COR-L47 (cell line): Measurements from ENCODE around the gene OR4D1.
A peak's percentile ranks its signal among the peaks of the same experiment; 100 is the strongest.

ENCODE experiments used
- DNase-seq: peaks from one replicate; lab custom pipeline; 2025; lab: John Stamatoyannopoulos, UW

The OR4D1 gene

GRCh38 chr17:58153671-58154070 lies 5.5 kb downstream of the OR4D1 start:
- DNase-seq: no peak

DNA sequence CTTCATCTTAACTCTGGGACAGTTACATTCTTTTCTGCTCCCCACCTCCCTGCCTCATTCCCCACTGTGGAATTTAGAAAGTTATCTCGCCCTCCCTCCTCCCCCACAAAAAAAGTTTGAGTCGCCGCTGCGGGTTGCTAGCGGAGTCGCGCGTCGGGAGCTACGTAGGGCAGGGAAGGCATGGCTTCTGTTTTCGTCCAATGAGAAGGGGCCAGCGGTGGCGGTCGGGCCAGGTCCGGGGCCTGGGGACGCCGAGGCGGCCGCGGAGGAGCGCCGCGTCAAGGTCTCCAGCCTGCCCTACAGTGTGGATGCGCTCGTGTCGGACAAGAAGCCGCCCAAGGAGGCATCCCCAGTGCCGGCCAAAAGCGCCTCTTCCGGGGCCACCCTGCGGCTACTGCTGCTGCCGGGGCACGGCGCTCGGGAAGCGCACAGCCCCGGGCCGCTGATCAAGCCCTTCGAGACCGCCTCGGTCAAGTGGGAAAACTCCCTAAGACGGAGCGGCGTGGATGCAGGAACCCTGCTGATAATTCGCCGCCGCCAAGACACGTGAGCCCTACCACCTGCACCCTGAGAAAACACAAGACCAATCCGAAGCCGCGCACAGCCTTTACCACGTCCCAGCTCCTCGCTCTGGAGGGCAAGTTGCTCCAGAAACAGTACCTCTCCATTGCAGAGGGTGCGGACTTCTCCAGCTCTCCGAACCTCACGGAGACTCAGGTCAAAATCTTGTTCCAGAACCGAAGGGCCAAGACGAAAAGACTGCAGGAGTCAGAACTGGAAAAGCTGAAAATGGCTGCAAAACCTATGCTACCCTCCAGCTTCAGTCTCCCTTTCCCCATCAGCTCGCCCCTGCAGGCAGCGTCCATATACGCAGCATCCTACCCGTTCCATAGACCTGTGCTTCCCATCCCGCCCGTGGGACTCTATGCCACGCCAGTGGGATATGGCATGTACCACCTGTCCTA lies 8.9 kb downstream of the OR4D1 start:
- DNase-seq: no peak

- DNase-seq: no peak
These were observed 10.0 kb downstream of the OR4D1 start for GRCh38 chr17:58158181-58158580.

GRCh38 chr17:58161566-58161965 lies 13.4 kb downstream of the OR4D1 start:
- DNase-seq: no peak

GRCh38 chr17:58165981-58166380 lies 17.8 kb downstream of the OR4D1 start:
- no peak for DNase-seq

DNA sequence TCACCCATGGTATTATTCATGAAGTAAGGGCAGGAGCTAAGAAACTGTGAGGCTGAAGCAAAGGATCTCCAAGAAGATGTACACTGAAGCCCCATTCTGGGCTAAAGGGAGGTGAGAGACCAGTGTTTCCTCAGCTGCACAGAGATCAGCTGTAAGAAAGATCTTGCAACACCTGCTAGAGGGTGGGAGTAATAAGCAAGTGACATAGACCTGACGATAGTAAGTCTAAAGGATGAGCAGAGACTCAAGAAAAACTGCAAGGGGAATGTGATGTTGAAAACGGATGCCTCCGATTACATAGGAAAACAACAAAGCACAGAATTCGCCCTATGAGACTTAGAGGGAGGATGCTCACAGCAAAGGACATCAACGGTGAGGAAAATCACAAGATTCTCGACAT lies 18.5 kb downstream of the OR4D1 start, which contains the start of gene OR4D2:
OR4D2 (plus strand) TSS at position 301 of the 400 bp plus-strand sequence. CDS start 2,674 bp downstream, outside the sequence.
- no peak for DNase-seq

- DNase-seq: no peak
These were observed 22.4 kb downstream of the OR4D1 start for GRCh38 chr17:58170622-58171021.

DNA sequence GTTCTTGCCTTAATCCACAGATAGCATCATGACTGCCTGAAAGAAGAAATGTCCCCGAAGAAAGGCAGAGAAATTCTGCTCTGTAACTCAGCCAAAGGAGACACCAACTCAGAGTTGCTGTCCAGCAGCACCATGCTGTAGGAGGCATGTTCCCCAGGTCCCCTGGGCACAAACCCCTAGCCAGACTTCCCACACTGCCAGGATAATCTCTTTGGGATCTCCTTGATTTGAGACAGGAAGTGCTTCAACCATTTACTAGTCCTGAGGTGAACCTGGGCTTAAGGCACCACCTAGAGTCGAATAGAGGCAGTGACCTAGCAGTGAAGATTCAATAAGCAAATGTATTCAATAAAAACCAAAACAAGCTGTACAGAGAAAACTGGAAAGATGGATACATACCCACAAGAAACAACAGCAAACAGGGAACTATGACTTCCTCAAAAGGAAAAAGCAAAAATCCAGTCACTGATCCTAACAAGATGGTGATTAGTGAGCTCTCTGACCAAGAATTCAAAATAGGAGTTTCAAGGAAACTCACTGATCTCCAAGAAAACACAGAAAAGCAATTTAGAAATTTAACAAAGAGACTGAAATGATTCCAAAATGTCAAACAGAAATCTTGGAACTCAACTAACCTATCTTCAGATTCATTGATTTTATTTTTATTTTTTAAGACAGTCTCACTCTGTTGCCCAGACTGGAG lies 24.3 kb downstream of the OR4D1 start:
- peak; percentile 2 for DNase-seq

GRCh38 chr17:58174871-58175270 lies 26.7 kb downstream of the OR4D1 start:
- no peak for DNase-seq

DNA sequence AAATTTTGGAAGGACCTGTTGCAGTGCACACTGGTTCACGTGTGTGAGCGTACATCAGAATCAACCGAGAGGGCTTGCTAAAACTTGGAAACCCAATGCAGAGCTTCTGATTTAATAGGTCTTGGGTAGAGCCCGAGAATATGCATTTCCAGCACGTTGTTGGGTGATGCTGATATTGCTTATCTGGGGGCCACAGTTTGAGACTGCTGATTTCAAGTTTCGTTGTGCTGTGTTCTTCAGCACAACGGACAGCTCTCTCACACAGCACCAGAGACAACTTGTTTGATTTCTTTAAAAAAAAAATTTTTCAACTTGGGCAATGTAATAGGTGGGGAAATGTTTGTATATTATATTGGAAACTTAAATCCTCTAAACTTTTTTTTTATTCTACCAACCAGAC lies 28.0 kb downstream of the OR4D1 start:
- DNase-seq: no peak

DNA sequence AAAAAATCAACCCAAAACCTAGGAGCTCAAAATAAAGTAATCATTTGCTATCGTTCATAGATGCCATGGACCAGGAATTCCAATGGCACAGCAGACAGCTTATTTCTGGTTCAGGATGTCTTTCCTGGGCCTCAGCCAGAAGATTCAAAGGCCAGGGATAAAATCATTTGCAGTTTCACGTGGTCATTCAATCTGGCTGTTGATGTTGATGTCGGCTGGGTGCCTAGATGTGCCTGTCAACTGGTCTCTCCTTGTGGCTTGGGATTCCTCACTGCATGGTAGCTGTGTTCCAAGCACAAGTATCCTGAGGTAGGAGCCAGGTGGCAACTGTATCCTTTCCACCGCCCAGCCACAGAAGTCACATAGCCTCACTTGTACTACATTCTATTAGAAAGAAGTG lies 33.6 kb downstream of the OR4D1 start:
- no peak for DNase-seq

DNA sequence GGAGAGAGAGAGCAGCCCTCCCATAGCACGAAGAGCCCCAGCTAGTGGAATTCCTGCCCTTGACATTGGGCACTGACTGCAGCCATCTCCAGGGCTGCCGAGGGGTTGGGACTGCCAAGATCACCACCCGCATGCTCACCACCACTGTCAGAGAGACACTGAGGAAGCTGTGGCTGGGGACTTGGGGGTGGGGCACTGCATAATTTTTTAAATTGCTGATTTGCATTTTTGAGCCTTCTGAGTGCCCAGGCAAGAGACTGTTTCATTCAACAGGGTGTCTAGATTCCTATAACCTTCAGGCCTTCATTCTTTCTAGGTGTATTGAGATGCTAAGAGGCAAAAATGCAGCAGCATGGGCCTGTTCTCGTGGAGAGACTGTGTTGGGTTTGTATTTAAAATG lies 35.3 kb downstream of the OR4D1 start:
- DNase-seq: no peak

GRCh38 chr17:58184308-58184985 lies 36.3 kb downstream of the OR4D1 start:
- no peak for DNase-seq

DNA sequence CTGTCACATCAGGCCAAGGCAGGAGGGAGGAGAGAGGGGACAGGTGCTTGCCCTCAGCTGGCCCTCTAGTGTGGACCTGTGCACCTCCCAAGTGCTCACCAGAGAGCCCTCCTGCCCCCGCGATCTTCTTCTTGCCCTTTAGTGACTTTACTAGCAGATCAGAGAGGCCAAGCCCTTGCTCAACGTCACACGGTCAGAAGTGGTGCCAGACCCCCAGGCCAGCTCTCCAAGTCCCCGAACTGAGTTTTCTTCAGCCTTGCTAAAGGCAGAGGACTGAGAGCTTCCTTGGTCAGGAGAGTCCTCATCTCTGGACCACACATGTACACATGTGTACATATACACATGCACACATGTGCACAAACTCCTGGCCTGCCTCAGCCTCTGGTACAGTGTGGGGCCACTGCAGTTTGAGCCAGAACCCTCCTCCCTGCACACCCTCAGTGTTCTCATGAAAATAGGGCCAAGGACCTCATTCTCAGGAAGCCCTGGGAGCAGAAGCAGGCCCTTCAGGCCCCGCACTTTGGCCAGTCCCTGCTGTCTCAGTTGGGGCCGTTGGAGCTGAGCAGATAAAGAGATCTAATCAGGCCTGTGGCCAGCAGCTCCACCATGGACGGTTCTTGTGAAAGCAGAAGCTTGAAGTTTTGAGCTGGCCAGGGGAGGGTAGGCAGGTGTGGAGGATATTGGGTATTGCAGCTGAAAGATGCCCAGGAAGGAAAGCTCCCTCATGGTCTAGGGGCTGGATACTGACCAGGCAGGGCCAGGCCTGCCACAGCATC lies 37.0 kb downstream of the OR4D1 start:
- no peak for DNase-seq

- DNase-seq: no peak
These were observed 38.4 kb downstream of the OR4D1 start for GRCh38 chr17:58186591-58186990.

- DNase-seq: no peak
These were observed 38.9 kb downstream of the OR4D1 start for GRCh38 chr17:58187063-58187462.

DNA sequence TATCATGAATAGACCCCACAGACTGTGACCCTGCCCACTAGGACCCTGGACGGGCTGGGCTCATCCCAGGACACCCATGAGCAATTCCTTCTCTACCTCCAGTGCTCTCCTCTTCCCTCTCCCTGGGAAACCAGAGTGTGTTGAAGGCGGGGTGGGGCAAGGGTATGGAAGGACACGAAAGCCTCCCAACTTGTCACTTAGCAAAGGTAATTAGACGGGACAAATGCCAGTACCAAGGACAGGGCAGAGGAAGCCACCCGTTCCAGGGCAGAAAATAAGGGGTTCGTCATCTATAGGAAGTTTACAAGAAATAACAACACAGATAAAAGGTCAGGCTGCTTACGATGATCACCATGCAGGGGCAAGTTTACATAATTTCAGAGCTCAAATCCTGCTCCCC lies 39.5 kb downstream of the OR4D1 start:
- DNase-seq: no peak

DNA sequence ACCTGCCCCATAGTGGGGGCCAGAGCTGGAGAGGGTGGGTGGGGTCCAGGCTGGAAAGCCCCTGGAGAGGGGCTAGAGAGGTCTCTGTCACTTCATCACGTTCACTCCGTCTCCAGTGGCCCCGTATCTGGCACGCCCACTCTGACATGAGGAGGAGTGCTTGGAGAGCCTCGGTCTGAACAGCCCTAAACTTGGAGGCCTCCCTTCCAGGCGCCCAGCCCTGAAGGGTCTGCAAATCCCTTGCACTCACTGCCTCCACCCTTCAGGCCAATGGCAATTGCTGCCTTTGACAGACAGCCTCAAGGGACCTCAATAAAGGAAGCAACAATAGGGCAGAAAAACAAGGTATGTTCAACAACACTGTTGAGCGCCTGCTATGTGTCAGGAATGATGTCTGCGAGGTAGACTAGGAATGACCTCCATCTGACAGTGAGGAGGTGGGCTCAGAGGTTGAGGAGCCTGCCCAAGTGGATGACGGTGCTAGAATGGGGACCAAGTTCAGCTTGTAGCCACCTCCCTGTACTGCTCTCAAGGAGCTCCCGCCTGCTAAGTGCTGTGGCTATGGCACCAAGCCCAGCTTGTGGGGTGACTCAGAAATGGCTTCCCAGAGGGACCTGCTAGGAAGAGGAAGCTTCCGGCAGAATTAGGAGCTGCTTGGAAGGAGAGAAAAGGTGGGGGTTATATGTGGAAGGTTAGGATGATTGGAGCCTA lies 41.4 kb downstream of the OR4D1 start:
- no peak for DNase-seq

GRCh38 chr17:58191241-58191896 lies 43.2 kb downstream of the OR4D1 start:
- DNase-seq: no peak

DNA sequence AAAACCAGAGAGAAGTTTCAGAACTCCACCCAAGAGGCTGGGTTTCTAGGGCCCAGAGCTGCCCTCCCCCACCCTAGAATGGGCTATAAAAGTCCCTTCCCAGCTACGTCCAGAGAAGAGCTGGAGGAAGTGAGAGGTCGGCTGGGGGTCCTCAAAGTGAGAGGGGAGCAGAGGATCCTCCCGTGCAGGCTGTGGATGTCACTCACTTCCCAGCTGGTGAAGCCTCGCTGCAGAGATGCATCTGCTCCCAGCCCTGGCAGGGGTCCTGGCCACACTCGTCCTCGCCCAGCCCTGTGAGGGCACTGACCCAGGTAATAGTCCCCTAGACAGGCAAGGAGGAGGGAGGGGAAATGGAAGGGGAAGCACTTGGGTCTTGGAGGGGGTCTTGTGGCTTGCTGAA lies 44.4 kb downstream of the OR4D1 start, which contains the start of gene EPX:
EPX (plus strand) TSS at position 115 of the 400 bp plus-strand sequence; CDS start at position 236, 121 bp downstream.
- no peak for DNase-seq
